GM12873 (cell line): ENCODE results near the gene BMS1.

Experiments
- TF ChIP-seq, protein P1 (sequence below): IDR thresholded peaks from 2 replicates; pipeline ENCODE4 v1.5.1; 2012; ENCODE audit warnings: low read depth, mild to moderate bottlenecking, moderate library complexity, low read length, control low read depth; ENCODE audit not compliant: insufficient read depth; ENCODE audit errors: missing control alignments

Gene BMS1

GRCh38 chr10:42879380-42880254 lies 97.0 kb downstream of the BMS1 start:
- TF ChIP-seq, protein P1, sequence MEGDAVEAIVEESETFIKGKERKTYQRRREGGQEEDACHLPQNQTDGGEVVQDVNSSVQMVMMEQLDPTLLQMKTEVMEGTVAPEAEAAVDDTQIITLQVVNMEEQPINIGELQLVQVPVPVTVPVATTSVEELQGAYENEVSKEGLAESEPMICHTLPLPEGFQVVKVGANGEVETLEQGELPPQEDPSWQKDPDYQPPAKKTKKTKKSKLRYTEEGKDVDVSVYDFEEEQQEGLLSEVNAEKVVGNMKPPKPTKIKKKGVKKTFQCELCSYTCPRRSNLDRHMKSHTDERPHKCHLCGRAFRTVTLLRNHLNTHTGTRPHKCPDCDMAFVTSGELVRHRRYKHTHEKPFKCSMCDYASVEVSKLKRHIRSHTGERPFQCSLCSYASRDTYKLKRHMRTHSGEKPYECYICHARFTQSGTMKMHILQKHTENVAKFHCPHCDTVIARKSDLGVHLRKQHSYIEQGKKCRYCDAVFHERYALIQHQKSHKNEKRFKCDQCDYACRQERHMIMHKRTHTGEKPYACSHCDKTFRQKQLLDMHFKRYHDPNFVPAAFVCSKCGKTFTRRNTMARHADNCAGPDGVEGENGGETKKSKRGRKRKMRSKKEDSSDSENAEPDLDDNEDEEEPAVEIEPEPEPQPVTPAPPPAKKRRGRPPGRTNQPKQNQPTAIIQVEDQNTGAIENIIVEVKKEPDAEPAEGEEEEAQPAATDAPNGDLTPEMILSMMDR, result no peak

GRCh38 chr10:42880255-42880620 lies 97.6 kb downstream of the BMS1 start:
- TF ChIP-seq, protein P1, result no peak

GRCh38 chr10:42882597-42882996 lies 100.0 kb downstream of the BMS1 start:
- TF ChIP-seq, protein P1, result no peak
